ENCODE measurements around the gene ADAMTS2.

DNA sequence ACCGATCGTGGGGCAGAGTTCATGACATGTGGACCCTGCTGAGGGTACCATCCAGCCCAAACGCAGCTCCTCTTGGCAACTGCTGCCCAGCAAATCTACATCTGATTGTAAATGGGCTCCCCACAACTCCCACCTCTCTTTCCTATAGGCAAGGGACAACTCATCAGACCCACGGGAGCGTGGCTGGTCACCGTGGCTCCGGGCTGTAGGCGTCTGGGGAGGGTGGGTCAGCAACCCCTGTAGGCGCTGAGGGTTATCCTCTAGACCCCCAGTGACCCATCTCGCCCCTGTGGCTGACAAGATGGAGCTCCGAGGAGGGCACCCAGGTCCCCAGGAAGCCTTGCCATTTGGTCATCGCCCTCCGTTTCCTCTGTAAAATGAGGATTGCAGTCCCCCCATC lies 162.7 kb downstream of the ADAMTS2 start:
- TF ChIP-seq SP1 (IDR thresholded peaks at IDR 0.05), result no peak
- no peak for TF ChIP-seq BHLHE40 (IDR thresholded peaks at IDR 0.05; ENCODE audit: borderline replicate concordance)
- no peak for TF ChIP-seq FOXK2 (IDR thresholded peaks at IDR 0.05)
- no peak for TF ChIP-seq CTBP1 (IDR thresholded peaks at IDR 0.05; ENCODE audit: borderline replicate concordance)
- TF ChIP-seq ELF4 (IDR thresholded peaks at IDR 0.05), result no peak
- no peak for TF ChIP-seq TARDBP (IDR thresholded peaks at IDR 0.05)
- no peak for TF ChIP-seq NFRKB (IDR thresholded peaks at IDR 0.05)
- no peak for TF ChIP-seq ZNF384 (IDR thresholded peaks at IDR 0.05)
